Gastroesophageal sphincter (tissue), 3 donors: ENCODE measurements around the gene VPS33A.

Source experiments
- CTCF ChIP-seq, 4 experiments: fragments of 200-600 bp in 2 of 4; fragments of 450-650 bp in 2 of 4; sonication (generic) in 1 of 4; IDR thresholded peaks; one replicate each; pipeline ENCODE4 v1.5.1; 2017 to 2019; ENCODE audit warnings: antibody characterized with exemption in 4 of 4, mild to moderate bottlenecking in 2 of 4, moderate library complexity in 2 of 4
- POLR2A ChIP-seq, 2 donors: fragments of 450-650 bp; IDR thresholded peaks; one replicate each; pipeline ENCODE4 v1.6.1; 2017; ENCODE audit warnings: antibody characterized with exemption in 2 of 2, mild to moderate bottlenecking in 2 of 2, moderate library complexity in 1 of 2

GRCh38 chr12:122225683-122226365, 40.5 kb downstream of the VPS33A start, which contains the start of gene DIABLO:
- TF ChIP-seq CTCF (IDR thresholded peaks at IDR 0.05) (no peak), POLR2A (IDR thresholded peaks at IDR 0.05) (peak; percentile 96 to 97)
